GM19463 (cell line): ENCODE results near the gene GDA.

ENCODE experiments used
- ATAC-seq: cut with Tn5 transposase; IDR thresholded peaks from one replicate; pipeline ENCODE4 v1.9.1; 2021; ENCODE audit warnings: mild to moderate bottlenecking, moderate library complexity; ENCODE audit not compliant: unreplicated experiment

Gene GDA

DNA sequence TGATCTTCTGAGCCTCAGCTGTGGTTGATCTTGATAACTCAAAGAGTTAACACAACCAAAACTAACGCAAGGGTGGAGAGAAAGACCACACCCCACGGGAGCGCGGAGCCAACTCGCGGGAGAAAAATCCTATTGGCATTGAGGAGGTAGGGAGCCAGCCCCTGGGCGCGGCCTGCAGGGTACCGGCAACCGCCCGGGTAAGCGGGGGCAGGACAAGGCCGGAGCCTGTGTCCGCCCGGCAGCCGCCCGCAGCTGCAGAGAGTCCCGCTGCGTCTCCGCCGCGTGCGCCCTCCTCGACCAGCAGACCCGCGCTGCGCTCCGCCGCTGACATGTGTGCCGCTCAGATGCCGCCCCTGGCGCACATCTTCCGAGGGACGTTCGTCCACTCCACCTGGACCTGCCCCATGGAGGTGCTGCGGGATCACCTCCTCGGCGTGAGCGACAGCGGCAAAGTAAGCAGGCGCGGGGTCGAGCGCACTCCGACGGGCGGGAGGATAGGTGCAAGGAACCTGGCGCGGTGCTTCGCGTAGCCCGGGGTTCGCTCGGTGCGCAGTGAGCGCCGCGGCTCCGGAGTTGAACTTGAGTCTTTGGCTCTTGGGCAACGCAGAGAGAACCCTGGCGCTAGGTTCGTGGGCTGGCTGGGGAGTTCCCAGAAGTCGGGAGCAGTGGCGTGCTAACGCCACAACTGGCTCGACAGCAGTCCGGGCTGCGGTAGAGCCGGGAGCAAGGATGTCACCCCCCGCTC lies at the start of gene GDA:
TSS of gene GDA (plus strand) at position 210 of the 745 bp plus-strand sequence. CDS start at position 330, 120 bp downstream.
- ATAC-seq, result peak; percentile 41

DNA sequence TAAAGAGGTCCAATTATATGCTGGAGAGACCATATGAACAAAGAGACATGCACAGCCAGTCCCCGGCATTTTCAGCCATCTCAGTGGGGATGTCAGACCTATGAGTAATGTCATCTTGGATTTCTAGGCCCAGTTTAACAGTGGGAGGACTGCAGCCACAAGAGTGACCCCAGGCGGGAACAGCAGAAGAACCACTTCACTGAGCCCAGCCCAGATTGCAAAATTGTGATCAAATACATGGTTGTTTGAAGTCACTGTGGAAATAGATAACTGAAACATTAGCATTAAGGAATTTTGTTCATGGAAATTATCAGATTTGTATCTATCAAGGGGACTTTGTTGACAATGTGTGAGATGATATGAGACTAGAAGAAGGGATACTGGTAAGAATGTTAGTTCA lies 46.7 kb upstream of the GDA start:
- ATAC-seq, result no peak

DNA sequence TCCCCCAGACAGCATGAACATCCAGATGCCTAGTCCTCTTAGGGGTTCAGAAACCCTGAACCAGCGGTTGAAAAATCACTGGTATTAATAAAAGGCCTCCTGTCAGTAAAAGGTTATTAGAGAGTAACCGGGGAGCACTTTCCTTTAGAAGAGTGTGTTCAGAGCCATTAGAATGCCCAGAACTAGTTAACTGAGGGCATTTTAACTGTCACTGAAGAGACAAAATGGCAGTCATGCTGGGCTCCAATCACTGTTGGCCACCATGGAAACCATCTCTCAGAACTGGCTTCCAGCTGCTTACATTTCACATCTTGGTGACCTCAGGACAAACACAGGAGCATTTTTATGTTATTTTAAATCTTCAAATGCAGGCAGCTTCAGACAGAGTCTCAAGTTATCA lies 36.2 kb upstream of the GDA start:
- no peak for ATAC-seq

DNA sequence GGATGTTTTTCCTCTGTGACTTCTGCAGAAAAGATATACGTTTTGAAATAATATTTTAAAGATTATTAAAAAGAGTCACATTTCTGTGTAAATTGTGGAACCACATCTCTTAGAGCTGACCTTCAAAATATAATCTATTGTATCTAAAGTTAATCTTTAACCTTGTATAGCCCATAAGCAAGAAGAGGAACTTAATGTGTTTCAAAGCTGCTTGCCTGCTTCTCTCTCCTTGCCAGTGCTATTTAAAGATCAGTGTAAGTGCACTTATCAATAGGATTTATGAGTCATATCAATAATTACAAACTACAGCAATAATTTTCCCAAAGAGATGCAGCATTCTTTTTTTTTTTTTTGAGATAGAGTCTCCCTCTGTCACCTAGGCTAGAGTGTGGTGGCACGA lies 29.4 kb upstream of the GDA start:
- ATAC-seq, result peak; percentile 71

DNA sequence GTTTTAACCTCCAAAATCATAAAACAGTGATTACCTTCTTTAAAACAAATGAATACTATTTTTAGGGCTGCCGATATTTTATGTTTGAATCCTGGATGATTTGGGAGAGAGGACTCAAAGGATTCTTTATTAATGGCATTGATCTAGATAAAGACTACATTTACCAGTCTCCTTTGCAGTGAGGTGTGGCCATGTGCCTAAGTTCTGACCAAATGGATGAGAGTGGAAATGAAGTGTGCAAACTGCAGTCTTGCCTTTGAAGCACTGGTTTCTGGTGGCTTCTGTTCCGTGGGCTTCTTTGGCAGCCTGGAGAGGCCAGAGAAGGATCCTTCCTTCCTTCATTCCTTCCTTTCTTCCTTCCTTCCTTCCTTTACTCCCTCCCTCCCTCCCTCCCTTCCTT lies 24.3 kb upstream of the GDA start:
- no peak for ATAC-seq

DNA sequence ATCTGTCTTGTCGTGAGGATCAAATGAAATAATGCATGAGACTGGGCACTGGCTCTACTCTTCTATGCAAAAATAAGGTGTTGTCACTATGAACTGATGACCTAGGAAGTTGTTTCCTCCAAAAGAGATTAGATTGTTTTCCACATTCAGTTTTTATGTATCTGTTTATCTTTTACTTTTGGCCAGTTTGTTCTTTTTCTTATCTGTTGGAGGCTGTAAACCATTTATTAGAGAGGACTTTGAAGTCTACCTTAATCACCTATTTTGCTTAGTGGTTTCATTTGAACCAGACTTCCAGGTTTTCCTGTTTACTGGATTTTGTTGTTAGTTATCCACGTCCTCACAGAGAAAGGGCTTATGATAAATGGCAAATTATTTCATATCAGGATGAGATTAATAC lies 21.5 kb upstream of the GDA start:
- no peak for ATAC-seq

DNA sequence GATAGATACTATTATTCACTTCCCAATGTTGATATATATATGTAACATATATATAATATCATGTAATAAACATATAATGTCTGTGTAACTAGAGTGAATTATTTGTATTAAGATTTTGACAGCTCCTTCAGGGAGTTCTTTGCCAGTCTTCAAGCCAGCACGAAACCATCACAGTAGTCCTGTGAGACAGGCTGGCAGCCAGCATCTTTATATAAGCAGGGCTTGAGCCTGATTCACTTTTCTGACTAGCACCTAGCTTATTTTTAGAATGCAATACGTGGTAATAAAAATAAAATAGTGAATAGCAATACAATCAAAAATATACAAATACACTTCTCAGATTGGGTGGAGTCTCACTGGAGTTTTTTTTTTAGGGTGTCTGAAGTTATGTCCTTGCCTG lies 20.7 kb upstream of the GDA start:
- ATAC-seq, result no peak

DNA sequence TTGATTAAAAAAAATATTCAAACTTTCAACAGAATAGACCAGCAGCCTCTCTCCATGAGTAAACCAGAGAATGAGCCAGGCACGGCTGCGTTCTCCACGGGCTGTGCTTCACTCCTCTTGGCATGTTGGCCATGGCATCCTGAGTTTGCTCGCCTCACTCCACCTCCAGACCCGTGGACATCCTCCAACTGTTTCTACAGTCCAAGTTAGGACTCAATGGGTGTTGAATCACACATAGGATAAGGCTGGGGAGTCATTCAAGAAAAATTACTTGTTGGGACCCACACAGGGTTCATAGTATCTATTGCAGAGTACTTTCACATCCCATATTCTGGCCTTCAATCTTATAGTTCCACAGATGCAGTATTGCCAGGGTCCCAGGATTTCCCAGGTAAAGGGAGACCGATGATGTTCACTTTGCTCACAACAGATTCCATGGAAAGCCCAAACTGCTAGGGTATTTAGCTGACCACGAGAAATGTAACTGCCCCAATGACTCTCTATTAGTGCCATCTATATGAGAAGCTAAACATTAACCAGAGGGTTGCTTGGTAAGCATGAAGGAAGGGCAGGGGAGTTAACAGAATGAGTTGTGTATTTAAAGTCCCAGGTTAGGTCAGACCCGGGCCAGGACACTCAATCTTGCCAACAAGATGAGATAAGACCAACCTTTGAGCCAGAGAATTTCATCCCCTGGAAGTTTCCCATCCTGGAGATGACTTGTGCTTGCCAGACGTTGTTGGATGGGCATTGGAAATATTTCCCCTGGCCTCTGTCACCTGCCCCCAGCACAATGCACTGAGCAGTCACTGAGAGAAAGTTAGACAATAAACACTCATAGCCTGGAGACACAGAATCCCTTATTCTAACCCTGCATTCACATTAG lies 19.7 kb upstream of the GDA start:
- ATAC-seq, result no peak

DNA sequence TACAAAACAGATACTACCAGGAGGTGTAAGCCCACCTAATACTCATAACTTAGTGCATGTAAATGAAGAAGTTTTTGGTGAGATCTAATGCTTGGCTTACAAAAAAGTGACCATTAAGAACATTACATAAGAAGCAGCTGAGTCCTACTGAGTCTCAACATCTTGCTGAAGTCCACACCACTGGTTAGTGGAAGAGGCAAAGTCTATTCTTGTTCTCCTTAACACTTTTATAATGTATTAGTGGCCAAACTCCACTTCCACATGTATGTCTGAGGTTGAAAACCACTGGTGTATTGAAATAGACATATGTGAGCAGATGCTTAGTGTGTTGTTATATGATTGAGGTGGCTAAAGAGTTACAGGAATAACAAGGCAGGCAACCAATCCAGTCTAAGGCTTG lies 18.9 kb upstream of the GDA start:
- no peak for ATAC-seq

DNA sequence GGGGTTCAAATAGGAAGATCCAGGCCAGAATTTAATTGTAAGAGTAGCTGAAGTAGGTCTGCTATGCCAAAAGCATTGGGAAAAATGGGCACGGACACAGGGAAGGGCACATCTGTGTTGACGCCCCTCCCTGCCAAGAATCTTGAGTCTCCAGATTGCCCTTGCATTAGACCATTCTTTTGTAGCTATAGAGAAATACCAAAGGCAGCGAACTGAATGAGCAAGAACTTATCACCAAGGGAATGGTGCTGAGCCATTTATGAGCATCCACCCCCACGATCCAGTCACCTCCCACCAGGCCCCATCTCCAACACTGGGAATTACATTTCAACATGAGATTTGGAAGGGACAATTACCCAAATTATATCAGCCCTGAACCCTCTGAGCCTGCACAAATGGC lies 18.0 kb upstream of the GDA start:
- ATAC-seq, result no peak

DNA sequence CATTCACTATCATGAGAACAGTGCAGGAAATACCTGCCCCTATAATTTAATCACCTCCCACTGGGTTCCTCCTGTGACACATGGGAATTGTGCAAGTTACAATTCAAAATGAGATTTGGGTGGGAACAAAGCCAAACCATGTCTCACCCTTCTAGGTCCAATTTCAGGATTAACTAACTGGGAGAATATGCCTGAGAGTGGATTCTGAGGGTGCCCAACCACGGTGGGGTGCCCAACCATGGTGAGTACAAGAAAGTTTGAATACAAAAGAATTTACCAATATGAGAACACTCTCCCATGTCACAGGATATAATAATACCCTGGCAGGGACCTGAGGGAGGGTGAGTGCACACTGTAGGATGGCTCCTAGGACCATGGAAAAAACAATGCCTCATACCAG lies 17.2 kb upstream of the GDA start:
- no peak for ATAC-seq

DNA sequence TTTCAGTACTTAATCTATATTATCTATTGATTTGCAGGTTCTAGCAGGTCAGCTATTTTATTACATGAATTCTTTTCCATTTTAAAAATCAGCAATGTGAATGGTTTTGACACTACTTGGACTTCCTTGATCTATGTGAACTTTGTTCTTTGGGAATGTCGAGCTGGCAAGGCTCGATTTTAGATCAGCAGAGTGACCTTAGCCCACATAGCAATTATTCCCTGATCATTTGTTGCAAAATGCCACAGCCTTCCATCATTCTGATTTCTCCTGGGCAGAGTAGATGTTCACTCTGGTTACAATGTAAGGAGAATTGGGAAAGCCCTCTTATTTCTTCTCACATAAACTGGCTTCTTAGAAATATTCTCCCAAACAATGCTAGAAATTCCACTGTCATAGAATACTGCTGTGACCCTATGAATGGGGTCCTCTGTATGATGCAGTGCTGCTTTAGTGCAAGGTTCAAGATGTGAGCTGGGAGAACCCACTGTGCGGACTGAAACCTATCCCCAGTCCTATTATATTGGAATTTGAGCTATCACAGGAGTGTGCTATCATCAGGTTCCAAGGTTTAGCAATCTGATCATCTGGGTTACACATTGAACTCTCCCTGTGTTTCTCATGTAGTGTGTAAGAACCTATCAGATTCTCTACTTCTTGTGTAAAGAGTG lies 15.7 kb upstream of the GDA start:
- no peak for ATAC-seq

DNA sequence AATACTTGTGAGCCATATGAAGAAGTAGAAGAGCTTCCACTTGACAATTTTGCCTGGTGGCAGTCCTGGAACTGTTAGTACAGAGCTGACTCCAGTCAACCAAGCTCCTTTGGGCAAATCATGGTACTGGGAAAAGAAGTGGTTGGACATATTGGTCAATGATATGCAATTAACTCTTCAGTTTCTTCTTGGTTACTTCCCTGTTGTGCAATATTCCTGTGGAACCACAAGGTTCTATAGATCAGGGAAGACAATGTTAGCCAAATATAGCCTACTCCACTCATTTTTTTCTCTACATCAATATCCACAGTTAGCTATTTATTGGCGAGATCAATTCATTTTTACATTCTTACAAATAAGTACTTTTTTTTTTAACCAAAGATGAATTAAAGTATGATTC lies 14.4 kb upstream of the GDA start:
- no peak for ATAC-seq

DNA sequence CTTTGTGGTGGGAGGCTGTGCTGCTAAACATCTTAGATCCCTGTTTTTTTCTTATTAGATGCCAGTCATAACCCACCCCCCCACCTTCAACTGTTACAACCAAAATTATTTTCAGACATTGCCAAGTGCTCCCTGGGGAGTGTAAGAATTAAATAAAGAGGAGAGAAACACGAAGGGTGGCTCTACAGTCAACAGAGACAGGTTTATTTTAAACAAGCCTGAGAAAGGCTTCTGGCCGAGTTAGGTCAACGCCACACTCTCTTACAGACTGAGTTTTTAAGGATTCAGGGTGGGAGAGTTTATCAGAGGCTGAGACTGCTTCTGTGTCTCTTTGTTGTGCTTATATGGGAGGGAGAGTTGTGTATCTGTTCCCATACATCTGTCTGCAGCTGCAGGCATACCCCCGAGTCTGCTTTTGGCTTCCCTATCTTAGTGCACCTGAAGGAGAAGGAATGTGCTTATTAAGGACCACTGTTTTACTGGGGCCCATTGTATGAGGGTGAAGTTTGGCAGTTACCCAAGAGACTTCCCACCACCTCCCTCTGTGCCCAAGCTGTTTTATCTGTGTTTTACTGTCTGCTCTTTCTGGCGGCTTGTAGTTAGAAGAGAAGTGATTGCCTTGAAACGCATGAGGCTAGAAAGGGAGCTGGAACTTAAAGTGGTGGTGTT lies 11.4 kb upstream of the GDA start:
- no peak for ATAC-seq

DNA sequence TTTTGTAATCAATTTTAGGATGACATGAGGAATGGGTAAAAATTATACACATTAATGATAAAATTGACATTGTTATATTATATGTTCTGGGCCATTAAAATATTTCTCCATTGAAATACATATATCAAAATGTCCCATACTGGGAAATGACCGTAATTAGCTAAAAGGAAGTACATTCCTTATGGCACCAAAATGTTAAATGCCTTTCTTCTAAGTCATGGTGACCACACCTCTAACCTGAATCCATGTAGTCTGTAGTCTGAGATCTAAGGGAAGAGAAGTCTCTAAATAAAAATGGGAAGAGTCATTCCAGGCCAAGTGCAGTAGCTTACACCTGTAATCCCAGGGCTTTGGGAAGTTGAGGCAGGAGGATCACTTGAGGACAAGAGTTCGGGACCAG lies 10.0 kb upstream of the GDA start:
- no peak for ATAC-seq

DNA sequence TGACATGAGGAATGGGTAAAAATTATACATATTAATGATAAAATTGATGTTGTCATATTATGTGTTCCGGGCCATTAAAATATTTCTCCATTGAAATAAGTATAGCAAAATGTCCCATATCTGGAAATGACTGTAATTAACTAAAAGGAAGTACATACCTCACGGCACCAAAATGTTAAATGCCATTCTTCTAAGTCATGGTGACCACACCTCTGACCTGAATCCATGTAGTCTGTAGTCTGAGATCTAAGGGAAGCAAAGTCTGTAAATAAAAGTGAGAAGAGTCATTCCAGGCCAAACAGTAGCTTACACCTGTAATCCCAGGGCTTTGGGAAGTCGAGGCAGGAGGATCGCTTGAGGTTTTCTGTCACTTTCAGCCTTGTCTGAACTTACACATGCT lies 8.7 kb upstream of the GDA start:
- ATAC-seq, result no peak

DNA sequence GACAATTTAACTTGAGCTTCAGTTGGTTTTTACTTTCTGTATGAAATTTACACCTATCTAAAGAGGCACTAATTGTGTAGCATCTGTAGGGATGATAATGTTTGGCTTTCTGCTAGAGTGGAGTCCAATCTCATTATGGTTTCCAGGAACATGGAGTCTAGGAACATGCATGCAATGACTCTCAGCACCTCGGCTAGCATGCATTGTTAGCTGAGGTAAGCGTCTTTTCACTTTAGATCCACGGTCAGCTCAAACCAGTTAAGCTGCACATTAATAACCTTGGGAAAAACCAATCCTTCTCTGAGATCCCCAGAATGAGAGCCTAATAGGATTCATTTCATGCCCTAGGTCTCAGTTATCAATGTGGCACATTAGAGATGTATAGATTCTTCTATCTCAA lies 7.8 kb upstream of the GDA start:
- ATAC-seq, result no peak

DNA sequence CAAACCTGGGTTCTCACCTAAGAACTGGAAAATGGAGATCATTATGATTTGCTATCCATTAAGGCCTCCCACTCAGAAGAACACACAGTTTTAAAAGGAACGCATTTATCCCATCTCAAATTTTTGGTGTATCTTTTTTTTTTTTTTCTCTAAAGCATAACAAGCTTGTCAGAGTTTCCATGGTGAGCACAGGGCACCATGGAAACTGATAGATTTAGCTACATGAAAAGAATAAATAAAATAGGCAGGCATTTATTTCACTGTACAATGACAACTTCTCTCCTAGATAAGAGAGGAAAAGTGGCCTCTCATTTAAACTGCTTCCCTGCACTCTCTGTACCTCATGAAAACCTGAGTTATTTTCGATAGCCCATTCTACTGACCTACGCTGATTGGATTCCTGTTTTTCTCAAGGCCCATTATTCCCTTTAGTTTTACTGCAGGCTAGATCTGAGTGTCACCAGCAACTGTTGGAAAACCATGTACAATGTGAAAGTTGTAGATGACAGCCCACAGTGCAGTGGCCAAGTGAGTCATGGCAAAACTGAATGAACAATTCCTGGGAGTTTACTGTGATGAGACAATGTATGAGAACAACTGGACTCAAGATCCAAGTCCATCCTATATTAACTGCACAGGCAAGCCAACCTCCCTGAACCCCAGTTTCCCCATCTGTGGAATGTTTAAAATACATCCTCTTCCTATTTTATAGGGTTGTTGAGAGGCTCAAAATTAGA lies 4.3 kb upstream of the GDA start:
- ATAC-seq, result no peak

DNA sequence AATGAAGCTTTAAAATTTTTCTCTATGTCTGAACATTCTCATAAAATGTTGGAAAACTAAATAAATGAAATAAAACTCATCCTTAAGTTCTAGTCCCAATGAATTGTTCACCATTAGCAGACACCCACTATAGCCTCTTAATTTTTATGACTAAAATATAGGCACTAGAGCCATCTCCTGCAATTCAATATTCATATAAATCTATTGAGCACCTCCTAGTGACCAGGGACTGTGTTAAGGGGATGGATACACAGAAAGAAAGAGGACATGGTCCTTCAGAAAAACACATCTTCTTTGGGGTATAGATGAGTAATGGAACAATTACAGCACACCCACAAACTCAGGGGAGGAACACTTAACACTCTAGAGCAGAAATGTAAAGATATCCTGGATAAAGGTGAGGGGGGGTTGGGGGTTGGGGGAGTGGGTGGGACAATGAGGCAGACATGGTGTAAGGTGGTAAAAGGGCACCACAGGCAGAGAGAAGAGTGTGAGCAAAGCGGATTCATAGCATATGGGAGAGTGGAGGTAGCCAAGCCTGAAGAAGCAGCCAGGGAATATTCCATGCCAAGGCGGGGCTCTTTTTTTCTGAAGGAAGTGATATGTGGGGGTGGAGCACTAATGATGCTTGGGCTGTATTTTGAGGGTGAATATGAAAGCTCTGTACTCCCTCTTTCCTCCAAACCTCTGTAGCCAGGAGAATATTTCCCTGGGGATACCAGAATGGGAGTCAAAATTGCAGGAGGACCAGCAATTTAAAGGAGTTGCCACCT lies 3.3 kb upstream of the GDA start:
- ATAC-seq, result no peak

DNA sequence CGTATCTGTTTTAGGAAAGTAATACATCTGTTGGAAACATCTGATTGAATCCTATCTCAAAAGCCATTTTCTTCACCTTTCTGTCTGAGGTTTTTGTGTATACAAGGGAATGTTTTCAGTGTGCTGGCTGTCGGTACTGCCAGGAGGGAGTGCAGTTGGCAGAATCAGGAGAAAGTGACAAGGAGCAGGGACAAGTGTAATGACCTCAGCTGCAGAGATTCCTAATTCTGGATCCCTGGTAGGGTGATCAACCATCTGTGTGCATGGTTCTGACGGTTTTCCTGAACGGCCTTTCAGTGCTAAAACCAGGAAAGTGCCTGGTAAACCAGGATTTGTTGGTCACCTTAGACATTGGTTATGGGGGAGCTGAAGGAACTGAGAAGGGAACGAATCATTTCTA lies 1.6 kb upstream of the GDA start:
- no peak for ATAC-seq
